HG02763 (cell line): ENCODE data around the gene SMARCC2.
A peak's percentile ranks its signal among the peaks of the same experiment; 100 is the strongest.
"Not testable (repeated sequence)": the region's sequence is repeated elsewhere in the genome, so short reads cannot be mapped to it uniquely, and the experiment has no call there.

Source experiments
- ATAC-seq: cut with Tn5 transposase; IDR thresholded peaks from one replicate; pipeline ENCODE4 v1.9.1; 2021; ENCODE audit warnings: mild to moderate bottlenecking, moderate library complexity; ENCODE audit not compliant: unreplicated experiment

Gene SMARCC2

DNA sequence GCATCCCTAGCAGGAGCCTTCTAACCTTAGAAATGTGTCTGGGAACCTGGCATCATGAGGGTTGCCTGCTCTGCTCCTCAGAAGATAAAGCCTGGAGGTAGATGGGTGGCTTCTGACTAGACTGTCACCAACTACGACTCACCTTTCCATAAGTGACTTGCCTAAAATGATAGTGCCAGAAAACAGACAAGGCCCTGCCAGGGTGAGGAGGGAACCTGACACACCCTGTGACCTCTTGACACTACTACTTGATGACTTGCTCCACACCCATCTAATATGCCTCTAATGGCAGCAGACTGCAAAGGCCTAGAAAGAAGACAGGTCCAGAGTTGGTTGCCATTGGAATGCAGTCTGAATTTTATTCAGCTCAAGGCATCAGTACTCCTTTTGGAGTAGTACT lies 23.1 kb upstream of the SMARCC2 start:
- ATAC-seq = no peak

DNA sequence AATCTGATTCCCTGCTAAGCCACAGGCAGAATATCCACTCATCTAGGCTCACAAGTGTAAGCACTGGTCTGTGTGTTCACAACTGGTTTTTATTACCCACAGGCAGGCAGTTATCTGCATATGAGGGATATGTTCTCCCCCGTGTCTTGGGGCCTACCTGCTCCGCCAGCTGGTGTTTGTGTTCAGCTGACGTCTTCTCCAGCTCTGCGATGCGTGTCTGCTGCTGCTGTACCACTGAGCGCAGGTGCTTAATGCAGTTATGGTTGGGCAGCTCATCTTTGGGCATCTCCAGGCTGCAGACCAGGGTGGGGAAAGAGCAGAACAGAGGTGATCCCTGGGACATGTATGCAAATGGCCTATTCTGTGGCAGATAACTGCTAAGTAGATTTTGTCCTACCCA lies 18.7 kb upstream of the SMARCC2 start:
- ATAC-seq = no peak

DNA sequence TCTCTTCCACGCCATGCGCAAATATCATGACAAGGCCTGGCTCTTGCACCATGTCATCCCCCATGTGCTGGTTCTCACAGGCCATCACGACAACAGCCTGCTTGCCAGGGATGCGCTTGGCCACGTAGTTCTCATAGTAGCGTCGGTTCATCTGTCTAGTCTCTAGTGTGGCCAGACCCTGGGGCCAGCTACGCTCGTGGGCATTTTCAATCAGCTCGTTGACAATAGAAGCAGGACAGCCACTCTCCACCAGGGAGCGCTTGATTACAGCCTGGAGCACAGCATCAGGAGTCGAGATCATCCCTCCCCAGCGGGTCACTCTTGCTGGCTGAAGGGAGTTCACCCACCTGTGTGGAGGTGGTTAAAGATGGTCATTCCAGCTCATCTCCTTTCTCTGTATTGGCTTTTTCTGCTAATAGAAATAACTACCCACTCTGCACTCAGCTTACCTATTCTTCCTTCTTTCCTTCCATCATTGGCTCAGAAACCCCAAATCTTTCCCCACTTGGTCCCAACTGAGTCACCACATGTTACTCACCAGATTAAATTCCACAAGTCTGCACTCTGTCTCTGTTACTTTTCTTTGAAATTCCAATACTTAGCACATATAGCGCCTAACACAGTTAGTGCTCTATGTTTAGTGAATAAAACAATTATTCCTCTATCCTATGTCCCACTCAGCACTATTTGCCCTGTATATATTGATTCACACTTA lies 17.3 kb upstream of the SMARCC2 start:
- no peak for ATAC-seq

DNA sequence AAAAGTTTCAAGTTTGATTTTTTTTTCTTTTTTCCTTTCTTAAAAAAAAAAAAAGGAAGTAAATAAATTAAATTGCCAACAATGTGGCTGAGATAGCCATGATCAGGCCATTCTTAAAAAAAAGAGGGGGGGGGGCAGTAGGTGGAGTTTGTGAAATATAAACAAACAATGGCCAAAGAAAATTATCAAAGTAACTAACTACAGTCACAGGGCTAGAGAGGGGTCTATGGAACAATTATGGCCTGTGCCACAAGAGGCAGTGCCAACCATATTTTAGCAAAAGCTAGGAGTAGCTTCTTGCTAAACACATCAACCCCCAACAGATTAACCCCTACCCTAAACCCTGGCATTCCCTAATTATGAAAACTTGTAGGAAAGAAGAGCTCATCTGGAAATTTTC lies 16.2 kb upstream of the SMARCC2 start:
- ATAC-seq = no peak

DNA sequence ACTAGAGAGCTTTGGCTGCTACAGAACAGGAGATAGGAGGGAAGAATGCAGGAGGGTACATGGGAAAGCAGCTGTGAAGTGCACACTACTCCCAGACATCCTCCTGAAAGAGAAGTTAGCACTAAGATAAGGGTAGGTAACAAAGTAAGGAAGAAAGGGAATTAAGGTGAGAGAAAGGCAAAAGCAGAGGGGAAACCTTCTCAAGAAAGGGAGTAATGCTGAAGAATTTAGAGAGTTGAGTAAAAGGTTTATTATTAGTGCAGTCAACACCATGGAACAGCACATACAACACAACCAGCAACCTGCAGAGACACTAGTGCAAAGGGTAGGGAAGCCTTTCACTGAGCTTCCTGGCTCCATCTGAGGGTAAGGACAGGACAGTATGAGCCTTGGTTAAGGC lies 15.0 kb upstream of the SMARCC2 start:
- ATAC-seq = no peak

DNA sequence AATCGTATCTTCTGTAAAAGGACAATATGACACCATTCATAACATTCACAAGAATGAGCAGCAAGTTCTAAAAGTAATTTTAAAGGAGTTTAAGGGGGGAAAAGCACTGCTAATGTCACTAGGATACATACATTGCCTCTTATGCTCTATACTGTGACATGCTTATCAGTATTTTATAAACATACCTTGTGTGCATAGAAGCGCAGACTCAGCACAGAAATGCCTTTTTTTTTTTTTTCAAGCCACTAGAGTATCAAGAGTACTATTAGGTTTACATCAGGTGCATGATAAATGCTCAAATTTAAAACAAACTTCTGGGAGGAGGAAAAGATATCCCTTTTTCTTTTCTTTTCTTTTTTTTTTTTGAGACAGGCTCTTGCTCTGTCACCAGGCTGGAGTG lies 13.6 kb upstream of the SMARCC2 start:
- no peak for ATAC-seq

DNA sequence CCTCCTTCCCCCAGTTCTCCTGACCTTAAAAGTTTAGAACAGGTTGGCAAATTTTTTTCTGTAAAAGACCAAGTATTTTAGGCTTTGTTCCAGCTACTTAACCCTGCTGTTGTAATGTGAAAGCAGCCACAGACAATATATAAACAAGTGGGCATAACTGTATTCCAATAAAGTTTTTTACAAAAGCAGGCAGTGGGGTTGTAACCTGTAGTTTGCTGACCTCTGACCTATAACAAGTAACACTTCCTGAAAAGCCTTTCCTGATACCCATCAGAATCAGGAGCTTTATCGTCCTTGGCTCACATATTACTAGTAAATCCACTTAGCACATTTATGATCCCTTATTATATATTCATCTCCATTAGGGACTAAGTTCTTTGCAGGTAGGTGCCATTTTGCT lies 13.1 kb upstream of the SMARCC2 start:
- ATAC-seq = no peak

DNA sequence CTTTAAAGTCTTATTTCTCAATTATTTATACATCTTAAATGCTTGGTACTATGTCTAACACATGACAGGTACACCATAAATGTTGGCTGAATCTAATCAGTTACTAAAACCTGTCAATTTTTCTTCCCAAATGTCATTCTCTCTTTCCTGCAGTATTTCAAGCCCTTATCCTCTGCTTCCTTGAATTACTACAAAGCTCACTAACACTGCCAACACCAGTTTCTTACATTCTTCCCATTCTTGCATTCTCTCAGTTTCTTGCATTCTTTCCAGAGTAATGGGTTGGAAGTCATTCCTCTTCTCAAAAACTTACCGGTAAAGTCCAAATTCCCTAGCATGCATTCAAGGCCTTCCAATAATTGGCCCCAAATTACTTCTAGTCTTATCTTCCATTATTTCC lies 9.6 kb upstream of the SMARCC2 start:
- no peak for ATAC-seq

DNA sequence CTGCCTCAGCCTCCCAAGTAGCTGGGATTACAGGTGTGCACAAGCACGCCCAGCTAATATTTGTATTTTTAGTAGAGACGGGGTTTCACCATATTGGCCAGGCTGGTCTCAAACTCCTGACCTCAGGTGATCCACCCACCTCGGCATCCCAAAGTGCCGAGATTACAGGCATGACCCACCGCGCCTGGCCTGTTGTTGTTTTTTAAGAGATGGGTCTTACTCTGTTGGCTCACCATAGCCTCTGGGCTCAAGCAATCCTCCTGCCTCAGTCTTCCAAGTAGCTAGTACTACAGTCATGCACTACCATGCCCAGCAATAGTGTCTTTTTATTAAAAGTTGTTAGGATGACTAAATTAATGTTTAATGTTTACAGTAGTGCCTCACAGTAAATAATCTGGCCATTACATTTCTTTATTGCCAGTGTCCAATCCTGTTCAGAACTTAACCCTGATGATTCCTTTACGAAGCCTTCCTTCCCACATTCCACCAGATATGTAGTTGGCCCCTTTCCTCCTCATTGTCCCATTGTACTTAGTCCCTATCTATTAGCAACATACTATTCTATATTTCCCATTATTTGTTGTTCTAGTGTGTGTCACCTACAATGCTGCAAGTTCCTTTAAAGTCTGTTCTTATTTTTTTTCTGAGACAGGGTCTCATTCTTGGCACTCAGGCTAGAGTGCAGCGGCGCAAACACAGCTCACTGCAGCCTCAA lies 8.8 kb upstream of the SMARCC2 start:
- no peak for ATAC-seq

DNA sequence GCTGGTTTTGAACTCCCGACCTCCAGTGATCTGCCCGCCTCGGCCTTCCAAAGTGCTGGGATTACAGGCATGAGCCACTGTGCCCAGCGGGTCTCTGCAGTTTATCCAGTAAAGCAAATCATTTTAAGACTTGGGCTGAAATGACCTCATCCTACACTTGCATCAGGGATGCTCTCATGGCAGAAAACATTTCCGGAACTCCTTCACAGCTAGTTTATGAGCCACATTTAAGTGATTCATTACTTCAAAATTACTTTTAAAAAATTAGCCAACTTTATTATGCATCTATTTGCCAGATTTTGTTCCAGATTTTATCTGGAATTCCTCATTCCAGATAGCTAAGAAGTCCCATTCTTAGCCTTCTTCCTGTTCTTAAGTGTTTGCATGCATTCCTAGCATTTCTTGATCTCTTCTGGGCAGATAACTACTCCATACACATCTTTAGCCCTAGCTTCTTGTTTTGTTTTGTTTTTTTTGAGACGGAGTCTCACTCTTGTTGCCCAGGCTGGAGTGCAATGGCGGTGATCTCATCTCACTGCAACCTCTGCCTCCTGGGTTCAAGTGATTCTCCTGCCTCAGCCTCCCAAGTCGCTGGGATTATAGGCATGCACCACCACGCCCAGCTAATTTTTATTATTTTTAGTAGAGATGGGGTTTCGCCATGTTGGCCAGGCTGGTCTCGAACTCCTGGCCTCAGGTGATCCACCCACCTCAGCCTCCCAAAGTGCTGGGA lies 7.7 kb upstream of the SMARCC2 start:
- ATAC-seq = not testable (repeated sequence)

DNA sequence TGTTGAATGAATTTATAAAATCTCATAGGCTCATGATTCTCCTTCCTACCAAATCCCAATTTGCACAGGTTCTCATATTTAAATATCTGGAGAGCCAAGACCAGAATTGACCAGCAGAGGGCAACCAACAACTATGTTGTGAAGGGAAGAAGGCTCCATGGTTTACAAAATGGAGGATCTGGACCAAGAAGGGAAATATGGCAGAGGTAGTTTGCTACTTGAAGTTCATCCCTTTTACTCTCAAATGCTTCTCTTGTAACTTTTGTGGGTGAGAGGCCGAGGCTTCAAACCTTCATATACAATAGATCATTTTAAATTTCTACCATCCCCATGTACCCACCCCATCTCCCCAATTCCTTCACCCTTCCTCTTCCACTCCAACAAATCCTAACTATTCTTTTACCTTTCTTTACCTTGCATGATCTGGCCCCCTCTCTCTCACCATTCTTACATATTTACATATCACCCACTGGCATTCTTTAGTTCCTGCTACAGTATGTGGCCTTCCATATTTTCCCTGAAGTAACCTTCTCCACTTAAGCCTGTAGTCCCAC lies 3.8 kb upstream of the SMARCC2 start:
- ATAC-seq = no peak

DNA sequence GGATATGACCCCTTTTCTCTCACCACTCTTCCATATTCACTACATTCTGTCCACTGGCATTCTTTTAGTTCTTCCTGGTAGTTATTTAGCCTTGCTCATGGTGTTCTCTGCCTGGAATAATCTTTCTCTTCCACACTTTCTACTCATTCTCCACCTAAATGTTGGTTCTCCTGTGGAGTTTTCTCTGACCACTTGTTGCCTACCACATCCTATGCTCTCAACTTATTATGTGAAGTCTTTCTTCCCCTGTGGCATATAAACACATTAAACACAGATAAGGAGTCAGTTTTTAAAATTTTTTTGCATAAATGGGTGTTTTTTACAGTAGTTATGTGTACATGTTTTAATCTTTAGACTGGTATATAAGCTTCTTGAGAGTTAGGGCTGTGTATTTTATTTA lies 3.3 kb upstream of the SMARCC2 start:
- ATAC-seq = no peak

DNA sequence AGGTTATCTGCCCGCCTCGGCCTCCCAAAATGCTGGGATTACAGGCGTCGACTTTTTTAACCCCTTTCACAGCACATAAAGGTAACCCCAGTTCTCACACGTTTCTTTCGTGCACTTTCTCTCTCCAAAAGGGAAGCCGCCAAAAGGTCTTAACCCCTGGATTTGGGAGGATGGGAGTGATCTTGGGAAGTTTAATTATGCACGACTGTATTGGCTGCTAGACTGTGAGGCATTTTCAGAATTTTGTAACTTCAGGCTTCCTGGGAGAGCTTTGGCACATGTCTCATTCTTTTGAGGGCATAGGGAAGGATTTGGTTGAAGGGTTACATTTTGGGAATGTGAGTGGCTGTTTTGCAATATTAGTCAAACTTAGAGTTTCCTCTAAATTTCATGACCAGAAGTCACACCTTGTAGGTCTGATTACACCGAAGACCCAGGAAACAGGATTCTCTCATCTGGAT lies 1.4 kb upstream of the SMARCC2 start:
- no peak for ATAC-seq

DNA sequence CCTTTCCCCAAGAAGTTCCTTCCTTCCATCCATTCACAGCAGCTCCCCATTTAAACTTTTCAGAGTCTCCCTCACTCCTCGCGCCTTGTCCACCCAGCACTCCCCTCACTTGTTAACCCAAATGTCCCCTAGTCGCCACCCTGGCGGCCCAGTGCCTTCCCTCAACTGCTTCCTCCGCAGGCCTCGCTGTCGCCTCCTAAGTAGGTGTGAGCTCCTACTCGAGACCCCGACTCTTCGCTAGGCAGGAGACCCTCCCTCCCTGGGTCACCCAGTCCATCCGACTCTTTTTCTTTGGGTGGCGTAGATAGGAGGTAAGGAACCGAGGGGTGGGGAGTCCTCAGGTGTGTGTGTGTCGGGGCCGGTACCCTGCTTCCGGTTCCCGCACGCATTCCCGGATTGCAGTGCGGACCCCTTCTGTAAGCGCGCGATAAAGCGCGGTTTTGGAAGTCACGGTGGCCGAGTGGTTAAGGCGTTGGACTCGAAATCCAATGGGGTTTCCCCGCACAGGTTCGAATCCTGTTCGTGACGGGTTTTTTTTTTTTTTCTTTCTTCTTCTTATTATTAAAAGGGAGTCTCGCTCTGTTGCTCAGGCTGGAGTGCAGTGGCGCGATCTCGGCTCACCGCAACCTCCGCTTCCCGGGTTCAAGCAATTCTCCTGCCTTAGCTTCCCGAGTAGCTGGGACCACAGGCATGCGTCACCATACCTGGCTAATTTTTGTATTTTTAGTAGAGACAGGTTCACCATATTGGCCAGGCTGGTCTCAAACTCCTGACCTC lies 823 bp upstream of the SMARCC2 start:
- peak; percentile 28 for ATAC-seq

DNA sequence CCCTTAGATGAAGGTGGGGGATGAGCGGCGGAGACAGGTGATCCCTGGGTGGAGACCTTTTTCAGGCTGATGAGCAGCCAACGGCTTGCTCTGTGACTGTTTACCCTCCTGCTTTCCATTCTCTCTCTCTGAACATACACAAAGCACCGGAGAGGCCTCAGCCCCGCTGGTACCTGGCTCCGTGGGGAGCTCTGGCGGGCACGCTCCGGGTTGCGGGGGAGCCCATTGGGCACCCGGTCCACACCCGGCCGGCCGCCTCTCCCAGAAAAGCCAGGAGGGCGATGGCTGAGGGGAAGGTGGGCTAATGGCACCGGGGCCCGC lies 545 bp downstream of the SMARCC2 start:
- ATAC-seq = no peak

DNA sequence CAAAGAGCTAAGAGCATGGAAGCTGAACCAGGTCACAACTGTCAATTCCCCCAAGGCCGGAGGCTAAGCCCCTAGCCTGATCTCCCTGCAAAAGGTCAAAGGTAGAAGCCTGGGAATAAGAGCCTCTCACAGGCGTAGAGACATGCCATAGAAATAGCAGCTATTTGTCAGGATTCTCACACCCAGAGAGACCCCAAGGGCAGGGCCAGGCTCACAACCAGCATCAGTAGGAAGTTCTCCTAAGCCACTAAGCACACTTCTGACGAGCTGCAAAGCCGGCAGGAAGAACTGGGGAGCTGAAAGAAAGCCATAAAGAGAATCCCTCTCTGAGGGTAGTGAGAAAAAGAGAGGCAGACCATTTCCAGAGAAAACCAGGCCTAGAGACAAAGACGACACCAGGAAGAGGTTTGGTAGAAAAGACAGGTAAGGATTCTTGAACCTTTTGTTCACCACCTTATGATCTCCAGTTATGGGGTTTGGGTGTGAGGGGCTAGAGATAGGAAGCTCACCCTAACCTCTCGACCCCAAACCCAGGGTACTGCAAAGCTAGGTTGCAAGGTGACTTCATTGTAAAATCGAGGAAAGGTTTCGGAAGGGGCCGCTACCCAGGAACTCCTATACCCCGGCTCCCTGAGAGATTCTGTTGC lies 1.0 kb downstream of the SMARCC2 start:
- ATAC-seq = no peak

DNA sequence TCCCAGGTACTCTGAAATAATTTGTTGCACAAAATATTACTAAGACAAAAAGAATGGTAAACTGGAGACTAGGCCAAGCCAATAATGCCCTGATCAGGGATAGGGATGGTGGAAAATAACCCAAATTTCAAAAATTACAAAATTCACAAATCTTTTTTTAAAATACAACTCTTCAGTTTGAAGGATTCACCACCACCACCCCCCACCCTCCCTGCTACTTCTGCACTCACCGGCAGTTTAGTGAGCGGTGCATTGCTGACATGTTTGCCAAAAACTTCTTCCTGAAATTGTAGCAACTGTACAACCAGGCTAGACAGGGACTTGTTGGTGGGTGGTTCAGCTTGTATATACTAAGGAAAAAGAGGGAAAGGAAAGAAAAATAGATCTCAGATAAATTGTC lies 2.3 kb downstream of the SMARCC2 start:
- ATAC-seq = no peak

DNA sequence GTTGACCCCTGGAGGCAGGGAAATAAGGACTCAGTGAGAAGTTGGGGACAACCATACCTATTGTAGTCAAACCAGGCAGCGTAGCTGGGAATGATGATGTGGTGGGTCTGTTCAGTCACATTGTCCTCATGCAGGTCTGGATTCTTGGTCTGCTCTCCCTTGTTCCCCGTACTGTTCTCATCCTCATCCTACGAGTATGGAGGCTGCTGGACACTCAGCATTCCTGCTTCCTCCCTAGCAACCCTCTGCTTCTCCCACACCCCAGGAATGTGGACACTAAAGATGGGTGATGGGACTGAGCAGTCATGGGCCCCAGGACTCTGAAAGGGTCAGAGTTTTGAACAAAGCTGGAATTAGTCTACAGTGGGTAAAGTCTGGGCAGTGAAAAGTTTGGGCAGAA lies 10.9 kb downstream of the SMARCC2 start:
- no peak for ATAC-seq

DNA sequence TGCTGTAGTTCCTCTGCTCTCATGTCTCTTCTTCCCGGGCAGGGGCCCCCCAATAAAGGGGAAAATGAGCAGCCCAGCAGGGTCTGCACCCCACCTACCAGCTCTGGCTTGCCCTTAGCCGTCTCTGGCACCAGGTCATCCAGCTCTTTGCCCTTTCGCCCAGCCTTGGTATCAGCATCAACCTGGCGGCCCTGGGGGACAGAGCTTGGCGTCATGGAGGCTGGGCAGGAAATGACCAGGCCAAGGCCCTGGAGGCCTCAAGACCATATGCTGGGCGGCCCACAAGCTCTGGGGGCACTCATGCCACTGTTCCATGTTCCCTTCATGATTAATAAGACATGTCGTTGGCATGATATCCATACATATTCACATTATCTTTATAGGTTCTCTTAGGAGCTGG lies 16.4 kb downstream of the SMARCC2 start:
- no peak for ATAC-seq

DNA sequence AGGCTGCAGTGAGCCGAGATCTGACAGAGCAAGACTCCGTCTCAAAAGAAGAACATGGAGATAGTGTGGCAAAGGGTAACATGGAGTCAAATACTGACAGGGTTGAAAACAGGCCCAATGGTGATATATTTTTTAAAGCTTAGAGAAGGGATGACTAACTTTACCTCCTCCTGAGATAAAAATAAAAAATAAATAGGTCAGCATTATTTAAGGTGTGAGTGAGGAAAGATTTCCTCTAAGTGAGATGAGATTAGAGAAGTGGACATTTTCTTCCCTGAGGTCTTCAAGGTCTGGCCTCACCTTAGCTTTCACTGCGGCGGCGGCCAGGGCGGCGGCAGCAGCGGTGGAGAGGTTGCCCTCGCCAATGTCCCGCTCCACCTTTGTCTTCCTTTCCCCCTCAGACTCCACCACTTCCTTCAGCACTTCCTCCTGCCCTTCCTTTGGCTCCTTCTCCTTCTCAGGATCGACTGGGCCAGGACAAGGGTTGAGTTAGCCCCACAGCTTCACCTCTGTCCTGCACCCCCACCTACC lies 20.0 kb downstream of the SMARCC2 start:
- ATAC-seq = no peak
